IMR-90 (cell line): ENCODE results near the gene FDCSP. TPM values are rescaled to one million over a fixed set of nuclear protein-coding genes. Genes with fewer than 3 reads are reported as not detected.

Experiments
- ATAC-seq: fragments of 200-7000 bp; cut with Tn5 transposase; 2 replicates; pipeline ENCODE4 v1.9.1; 2020; ENCODE audit warnings: low read depth, mild to moderate bottlenecking, moderate library complexity
- BruUV-seq: library from RNA; stranded (reverse); fragments of 400-500 nt; replicated peaks from 2 replicates; lab custom pipeline; 2021; lab: Mats Ljungman, UMichigan
- CTCF ChIA-PET: fragments of 300-600 bp; formaldehyde crosslinking; extraction: SDS; loops from one replicate; lab custom pipeline; 2021; ENCODE audit warnings: antibody characterized with exemption; lab: Yijun Ruan, JAX
- POLR2A ChIA-PET: fragments of 300-600 bp; sonication (Branson Sonifier 250); formaldehyde crosslinking; loops from one replicate; lab custom pipeline; 2022; ENCODE audit warnings: antibody characterized with exemption; ENCODE audit not compliant: unreplicated experiment; lab: Charles Lee
- DNase-seq: peaks from one replicate; pipeline ENCODE4 v3.0.0; 2013
- H2AFZ ChIP-seq: replicated peaks from 2 replicates; pipeline ENCODE3; 2013; ENCODE audit warnings: low read length, mild to moderate bottlenecking; ENCODE audit not compliant: poor library complexity
- H2AK5ac ChIP-seq: 2 replicates; pipeline ENCODE4 v1.6.1; 2013; ENCODE audit warnings: low read depth, low read length, inconsistent platforms
- H2AK9ac ChIP-seq: replicated peaks from 2 replicates; pipeline ENCODE3; 2013; ENCODE audit warnings: mild to moderate bottlenecking, low read depth, low read length, moderate library complexity; ENCODE audit not compliant: poor library complexity
- H2BK120ac ChIP-seq: 2 replicates; pipeline ENCODE4 v1.6.1; 2013; ENCODE audit warnings: low read depth, low read length, inconsistent platforms
- H2BK15ac ChIP-seq: 3 replicates; pipeline ENCODE4 v1.6.1; 2013; ENCODE audit warnings: low read depth, low read length, inconsistent platforms
- H2BK20ac ChIP-seq: 2 replicates; pipeline ENCODE4 v1.6.1; 2013; ENCODE audit warnings: low read depth, mild to moderate bottlenecking, inconsistent platforms, low read length, moderate library complexity
- H2BK5ac ChIP-seq: 2 replicates; pipeline ENCODE4 v1.6.1; 2013; ENCODE audit warnings: mild to moderate bottlenecking, low read depth, low read length, inconsistent platforms; ENCODE audit not compliant: poor library complexity, severe bottlenecking
- H3K14ac ChIP-seq: replicated peaks from 2 replicates; pipeline ENCODE4 v1.6.1; 2013; ENCODE audit warnings: low read depth, low read length, inconsistent platforms
- H3K18ac ChIP-seq: 2 replicates; pipeline ENCODE4 v1.6.1; 2013; ENCODE audit warnings: low read depth, low read length, control low read depth
- H3K23ac ChIP-seq: 2 replicates; pipeline ENCODE4 v1.6.1; 2013; ENCODE audit warnings: low read depth, low read length, inconsistent platforms
- H3K27ac ChIP-seq: 2 replicates; pipeline ENCODE4 v1.5.1; 2013; ENCODE audit warnings: mild to moderate bottlenecking, control low read depth, low read length; ENCODE audit not compliant: insufficient read depth
- H3K27me3 ChIP-seq: 2 replicates; pipeline ENCODE4 v1.6.1; 2013; ENCODE audit warnings: low read length; ENCODE audit not compliant: control insufficient read depth, insufficient read depth
- H3K36me3 ChIP-seq: 2 replicates; pipeline ENCODE4 v1.6.1; 2013; ENCODE audit warnings: low read length, mixed read lengths; ENCODE audit not compliant: control insufficient read depth, insufficient read depth
- H3K4ac ChIP-seq: 2 replicates; pipeline ENCODE4 v1.6.1; 2013; ENCODE audit warnings: low read depth, low read length, inconsistent platforms
- H3K4me1 ChIP-seq: 2 replicates; pipeline ENCODE4 v1.6.1; 2013; ENCODE audit warnings: low read length, mixed read lengths; ENCODE audit not compliant: control insufficient read depth, insufficient read depth
- H3K4me2 ChIP-seq: 2 replicates; pipeline ENCODE4 v1.6.1; 2013; ENCODE audit warnings: low read depth, mild to moderate bottlenecking, control low read depth, low read length, moderate library complexity
- H3K4me3 ChIP-seq: 2 replicates; pipeline ENCODE4 v1.5.1; 2013; ENCODE audit warnings: low read depth, mild to moderate bottlenecking, control low read depth, low read length, moderate library complexity; ENCODE audit not compliant: insufficient read depth
- H3K56ac ChIP-seq: 2 replicates; pipeline ENCODE4 v1.6.1; 2013; ENCODE audit warnings: low read length, inconsistent platforms; ENCODE audit not compliant: insufficient read depth; ENCODE audit errors: extremely low read depth
- H3K79me1 ChIP-seq, 2 experiments: 2 replicates each; pipeline ENCODE4 v1.6.1; 2013; ENCODE audit warnings: low read length in 2 of 2, inconsistent platforms in 1 of 2, low read depth in 1 of 2
- H3K9ac ChIP-seq: 2 replicates; pipeline ENCODE4 v1.6.1; 2013; ENCODE audit warnings: low read depth, low read length, control low read depth
- H3K9me1 ChIP-seq: 2 replicates; pipeline ENCODE4 v1.6.1; 2013; ENCODE audit warnings: low read length, inconsistent platforms; ENCODE audit not compliant: insufficient read depth
- H3K9me3 ChIP-seq: 2 replicates; pipeline ENCODE4 v1.6.1; 2013; ENCODE audit warnings: low read length; ENCODE audit not compliant: control insufficient read depth, insufficient read depth
- H4K20me1 ChIP-seq: 2 replicates; pipeline ENCODE4 v1.6.1; 2013; ENCODE audit warnings: low read length, inconsistent platforms; ENCODE audit not compliant: insufficient read depth
- H4K5ac ChIP-seq: 2 replicates; pipeline ENCODE4 v1.6.1; 2013; ENCODE audit warnings: mild to moderate bottlenecking, low read depth, low read length, control low read depth
- H4K8ac ChIP-seq, 2 experiments: 2 replicates each; pipeline ENCODE4 v1.6.1; 2013; ENCODE audit warnings: low read depth in 2 of 2, low read length in 2 of 2, control low read depth in 1 of 2, inconsistent platforms in 1 of 2
- H4K91ac ChIP-seq: 2 replicates; pipeline ENCODE4 v1.6.1; 2013; ENCODE audit warnings: low read depth, low read length, inconsistent platforms; ENCODE audit not compliant: insufficient read depth
- CEBPB ChIP-seq: IDR thresholded peaks from 2 replicates; pipeline ENCODE4 v1.6.1; 2012; ENCODE audit warnings: low read depth, low read length, improper control_type of control experiment
- ELK1 ChIP-seq: fragments of 150-350 bp; IDR thresholded peaks from 2 replicates; pipeline ENCODE4 v1.6.1; 2016; ENCODE audit warnings: low read depth, mild to moderate bottlenecking, low read length, moderate library complexity, borderline replicate concordance
- FOS ChIP-seq: fragments of 150-350 bp; IDR thresholded peaks from 2 replicates; pipeline ENCODE4 v1.6.1; 2016; ENCODE audit warnings: low read depth, low read length
- POLR2A ChIP-seq: IDR thresholded peaks from 2 replicates; pipeline ENCODE4 v1.6.1; 2012; ENCODE audit warnings: mild to moderate bottlenecking, low read depth, low read length
- RCOR1 ChIP-seq: IDR thresholded peaks from 2 replicates; pipeline ENCODE4 v1.6.1; 2012; ENCODE audit warnings: mild to moderate bottlenecking, low read length, improper control_type of control experiment; ENCODE audit not compliant: insufficient replicate concordance
- USF2 ChIP-seq: fragments of 150-350 bp; IDR thresholded peaks from 2 replicates; pipeline ENCODE4 v1.6.1; 2017; ENCODE audit warnings: mild to moderate bottlenecking, antibody characterized with exemption, low read length, low read depth
- WGBS, 2 experiments: methylation state at CpG; one replicate each; pipeline versions ENCODE4 v1.1.5 to v1.1.7; 2013; ENCODE audit warnings: missing lambda C conversion rate in 2 of 2; ENCODE audit not compliant: insufficient read length in 1 of 2; ENCODE audit errors: extremely low coverage in 2 of 2; 5-methylcytosine and 5-hydroxymethylcytosine counted together
- dilution Hi-C: fragments of 300-500 bp; cut with HindIII; formaldehyde crosslinking; loops from one replicate; pipeline ENCODE4 v1.14.3; 2018; ENCODE audit warnings: low sequenced_read_pairs; ENCODE audit not compliant: unreplicated experiment
- in situ Hi-C: fragments of 300-500 bp; cut with MboI; formaldehyde crosslinking; loops from 3 replicates; pipeline ENCODE4 v1.14.3; 2019; ENCODE audit warnings: low sequenced_read_pairs, inconsistent platforms, mixed read lengths
- intact Hi-C: fragments of 100-400 bp; cut with micrococcal nuclease; formaldehyde crosslinking; loops from 2 replicates; pipeline ENCODE4 v1.10.0; 2022
- polyA plus RNA-seq, 3 experiments: library from polyadenylated mRNA; depleted of rRNA; stranded (reverse); fragments of >200 nt; gene quantifications; 2 replicates each; pipeline ENCODE4 v1.2.3, GENCODE V29; 2012; ENCODE audit warnings: low replicate concordance in 1 of 3
- total RNA-seq: library from RNA; depleted of rRNA; stranded (reverse); fragments of >200 nt; gene quantifications from 2 replicates; pipeline ENCODE4 v1.2.3, GENCODE V29; 2012
- TF ChIP-seq, protein P1 (sequence below): conservative IDR thresholded peaks from 2 replicates; pipeline ENCODE4 v1.5.1; 2012; ENCODE audit warnings: mild to moderate bottlenecking, low read depth, low read length, improper control_type of control experiment

FDCSP gene
- total and polyA plus RNA-seq, 2 of the 4 experiments (the other 2 are of a cell fraction) = not detected

GRCh38 chr4:70190579-70190978 is 35.3 kb upstream of the FDCSP start:
- Histone ChIP-seq H2BK20ac (no peak overlapping the region), H3K4me2 (no peak overlapping the region), H3K4me3 (no peak overlapping the region), H3K27ac (no peak overlapping the region), H2AK9ac (no peak overlapping the region), H3K79me1 (no peaks in the 10 kb centered on the region), H2BK15ac (no peak overlapping the region), H4K20me1 (no peaks in the 10 kb centered on the region), H3K27me3 (no peaks in the 10 kb centered on the region), H3K9me3 (no peaks in the 10 kb centered on the region), H3K9me1 (no peaks in the 10 kb centered on the region), H2AFZ (no peak overlapping the region), H3K36me3 (no peaks in the 10 kb centered on the region), H3K14ac (no peak overlapping the region), H4K91ac (no peak overlapping the region), H3K9ac (no peak overlapping the region), H3K18ac (no peak overlapping the region), H4K8ac (no peak overlapping the region), H3K4ac (no peak overlapping the region), H2BK5ac (no peak overlapping the region), H3K56ac (no peak overlapping the region), H3K23ac (no peak overlapping the region), H2BK120ac (no peak overlapping the region), H3K4me1 (no peaks in the 10 kb centered on the region), H2AK5ac (no peak overlapping the region), H4K5ac (no peak overlapping the region)
- DNase-seq (no peak), ATAC-seq (no peak)
- TF ChIP-seq RCOR1 (no peak), USF2 (no peak), POLR2A (no peak), FOS (no peak), ELK1 (no peak), CEBPB (no peak)
- TF ChIP-seq, protein P1, sequence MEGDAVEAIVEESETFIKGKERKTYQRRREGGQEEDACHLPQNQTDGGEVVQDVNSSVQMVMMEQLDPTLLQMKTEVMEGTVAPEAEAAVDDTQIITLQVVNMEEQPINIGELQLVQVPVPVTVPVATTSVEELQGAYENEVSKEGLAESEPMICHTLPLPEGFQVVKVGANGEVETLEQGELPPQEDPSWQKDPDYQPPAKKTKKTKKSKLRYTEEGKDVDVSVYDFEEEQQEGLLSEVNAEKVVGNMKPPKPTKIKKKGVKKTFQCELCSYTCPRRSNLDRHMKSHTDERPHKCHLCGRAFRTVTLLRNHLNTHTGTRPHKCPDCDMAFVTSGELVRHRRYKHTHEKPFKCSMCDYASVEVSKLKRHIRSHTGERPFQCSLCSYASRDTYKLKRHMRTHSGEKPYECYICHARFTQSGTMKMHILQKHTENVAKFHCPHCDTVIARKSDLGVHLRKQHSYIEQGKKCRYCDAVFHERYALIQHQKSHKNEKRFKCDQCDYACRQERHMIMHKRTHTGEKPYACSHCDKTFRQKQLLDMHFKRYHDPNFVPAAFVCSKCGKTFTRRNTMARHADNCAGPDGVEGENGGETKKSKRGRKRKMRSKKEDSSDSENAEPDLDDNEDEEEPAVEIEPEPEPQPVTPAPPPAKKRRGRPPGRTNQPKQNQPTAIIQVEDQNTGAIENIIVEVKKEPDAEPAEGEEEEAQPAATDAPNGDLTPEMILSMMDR = no peak
- in situ Hi-C loops (no loop called here), intact Hi-C loops (no loop called here), dilution Hi-C loops (no loop called here)
- ChIA-PET POLR2A (no interaction called here), CTCF (no interaction called here)
- WGBS, 2 experiments = no CpG with 5 or more reads among the region's 1 CpG
- BruUV-seq = no TSS peak
